GM12873 (cell line): ENCODE data around the gene ZMYND10.

ENCODE experiments used
- CTCF ChIP-seq: IDR thresholded peaks from 2 replicates; pipeline ENCODE4 v1.5.1; 2012; ENCODE audit warnings: low read depth, mild to moderate bottlenecking, moderate library complexity, low read length, control low read depth; ENCODE audit not compliant: insufficient read depth; ENCODE audit errors: missing control alignments

The ZMYND10 gene

GRCh38 chr3:50298836-50299637, 46.5 kb downstream of the ZMYND10 start, which contains the start of the genes HYAL3 and NAA80:
Gene HYAL3 (minus strand): TSS chr3:50299405. CDS start chr3:50295602, 3,803 bp downstream.
Gene NAA80 (minus strand): TSS chr3:50299405. CDS start chr3:50297463, 1,942 bp downstream.
- peak; percentile 61 for TF ChIP-seq CTCF

GRCh38 chr3:50297896-50298725, 47.4 kb downstream of the ZMYND10 start:
- no peak for TF ChIP-seq CTCF

DNA sequence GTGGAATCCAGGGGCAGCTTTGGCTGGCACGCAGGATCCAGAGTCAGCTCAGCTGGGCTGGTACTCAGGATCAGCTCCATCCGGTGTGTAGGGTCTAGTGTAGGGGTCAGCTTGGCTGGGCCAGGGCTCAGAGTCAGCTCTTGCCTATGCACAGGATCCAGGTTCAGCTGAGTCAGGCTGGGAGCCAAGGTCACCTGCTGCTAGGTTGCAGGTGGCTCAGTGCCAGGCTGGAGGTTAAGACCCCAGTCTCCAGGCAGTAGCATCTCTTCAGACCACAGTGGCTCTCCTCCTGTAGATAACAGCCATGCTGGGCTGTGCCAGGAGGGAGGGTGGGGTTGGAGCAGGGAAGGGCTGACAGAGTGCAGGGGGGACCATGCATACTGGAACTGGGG, 48.2 kb downstream of the ZMYND10 start:
- TF ChIP-seq CTCF, result no peak

- TF ChIP-seq CTCF, result no peak
These were observed 48.7 kb downstream of the ZMYND10 start for GRCh38 chr3:50296721-50297383.

DNA sequence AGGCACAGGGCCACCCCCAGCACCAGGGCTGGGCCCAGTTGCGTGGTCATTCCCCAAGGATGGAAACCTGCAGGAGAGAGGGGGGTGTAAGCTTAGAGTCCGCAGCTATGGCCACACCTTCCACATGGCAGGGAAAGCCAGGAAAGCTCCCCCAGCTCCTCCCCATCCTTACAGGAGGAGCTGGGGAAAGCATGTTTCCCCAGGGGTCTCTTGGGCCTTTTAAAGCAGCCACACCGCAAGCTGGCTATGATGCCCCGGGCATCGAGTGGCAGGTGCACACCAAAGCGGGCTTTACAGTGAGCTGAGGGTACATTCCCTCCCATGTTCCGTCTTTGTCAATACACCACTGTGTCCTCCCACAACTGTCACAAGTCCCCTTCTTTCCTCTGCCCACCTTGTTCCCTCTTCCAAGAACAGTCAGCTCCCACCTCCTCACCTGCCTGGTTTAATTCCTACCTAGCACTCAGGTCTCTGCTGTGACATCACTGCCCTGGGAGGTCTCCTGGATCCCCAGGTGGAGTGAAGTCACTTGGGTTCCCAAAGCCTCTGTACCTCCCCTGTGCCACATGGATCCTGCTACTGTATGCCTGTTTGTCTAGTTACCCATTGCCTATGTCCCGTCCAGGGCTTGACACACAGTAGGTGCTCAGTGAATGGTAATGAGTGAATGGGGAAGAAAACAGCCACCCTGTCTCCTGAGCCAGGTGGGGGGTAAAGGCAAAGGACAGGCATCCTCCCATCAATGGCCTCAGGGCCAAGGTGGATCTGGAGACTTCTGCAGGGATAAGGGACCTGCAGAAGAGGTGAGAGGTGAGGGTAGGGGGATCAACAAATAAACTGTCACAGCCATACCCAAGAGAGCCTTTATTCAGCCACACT, 49.7 kb downstream of the ZMYND10 start:
- TF ChIP-seq CTCF, result no peak

- no peak for TF ChIP-seq CTCF
These were observed 50.8 kb downstream of the ZMYND10 start for GRCh38 chr3:50294492-50295403.
